H1 (cell line): ENCODE measurements around the gene HAS3. TPM values are rescaled to one million over a fixed set of nuclear protein-coding genes. Genes with fewer than 3 reads are reported as not detected.

Experiments used
- CTCF ChIA-PET: fragments of 300-600 bp; sonication (Branson Sonifier 250); formaldehyde crosslinking; loops from one replicate; lab custom pipeline; 2021; ENCODE audit not compliant: partially characterized antibody; lab: Charles Lee
- POLR2A ChIA-PET: fragments of 300-600 bp; sonication (Branson Sonifier 250); formaldehyde crosslinking; loops from one replicate; lab custom pipeline; 2021; ENCODE audit warnings: inconsistent platforms; ENCODE audit not compliant: partially characterized antibody; lab: Charles Lee
- DNase-seq, 2 experiments: peaks; one replicate each; pipeline versions ENCODE4 v3.0.0 to v3.0.0-alpha.2; 2010 to 2022; ENCODE audit warnings: low spot score in 2 of 2, low read depth in 1 of 2, mixed read lengths in 1 of 2
- FAIRE-seq: peaks from 2 replicates; lab custom pipeline; 2011; peaks lifted over from hg19 to GRCh38; lab: Jason Lieb, UNC
- H2AFZ ChIP-seq: 2 replicates; pipeline ENCODE4 v1.8.1; 2012; ENCODE audit warnings: low read length, inconsistent platforms
- H2AK5ac ChIP-seq: 2 replicates; pipeline ENCODE4 v1.6.1; 2013; ENCODE audit warnings: low read depth, low read length
- H2BK120ac ChIP-seq: replicated peaks from 2 replicates; pipeline ENCODE3; 2013; ENCODE audit warnings: low read depth, low read length, inconsistent platforms
- H2BK12ac ChIP-seq: 2 replicates; pipeline ENCODE4 v1.6.1; 2013; ENCODE audit warnings: low read depth, low read length
- H2BK15ac ChIP-seq: 2 replicates; pipeline ENCODE4 v1.6.1; 2013; ENCODE audit warnings: low read length
- H2BK20ac ChIP-seq: 2 replicates; pipeline ENCODE4 v1.6.1; 2013; ENCODE audit warnings: low read length
- H2BK5ac ChIP-seq: 2 replicates; pipeline ENCODE4 v1.6.1; 2013; ENCODE audit warnings: low read depth, low read length
- H3K14ac ChIP-seq: 2 replicates; pipeline ENCODE4 v1.6.1; 2013; ENCODE audit warnings: inconsistent platforms; ENCODE audit not compliant: insufficient read length
- H3K18ac ChIP-seq: 2 replicates; pipeline ENCODE4 v1.6.1; 2013; ENCODE audit warnings: low read length; ENCODE audit errors: extremely low read depth
- H3K23ac ChIP-seq: 2 replicates; pipeline ENCODE4 v1.6.1; 2013; ENCODE audit warnings: inconsistent platforms; ENCODE audit not compliant: insufficient read length
- H3K23me2 ChIP-seq: 2 replicates; pipeline ENCODE4 v1.6.1; 2013; ENCODE audit warnings: low read depth, low read length
- H3K27ac ChIP-seq: 2 replicates; pipeline ENCODE4 v1.6.1; 2011; ENCODE audit warnings: low read depth, low read length, inconsistent platforms
- H3K27me3 ChIP-seq, 4 experiments: replicated peaks in 1 of 4; 1 replicate in 1 of 4; 2 replicates in 3 of 4; pipeline versions ENCODE4 v1.6.1 to v1.8.1; 2011 to 2013; ENCODE audit warnings: low read length in 3 of 4, mild to moderate bottlenecking in 3 of 4, inconsistent platforms in 2 of 4, mixed read lengths in 2 of 4, moderate library complexity in 1 of 4; ENCODE audit not compliant: control insufficient read depth in 3 of 4, insufficient read depth in 3 of 4; ENCODE audit errors: extremely low read depth in 1 of 4
- H3K36me3 ChIP-seq, 4 experiments: 2 replicates each; pipeline versions ENCODE4 v1.6.1 to v1.8.1; 2011 to 2013; ENCODE audit warnings: mild to moderate bottlenecking in 4 of 4, low read length in 3 of 4, moderate library complexity in 2 of 4, control low read depth in 1 of 4, inconsistent platforms in 1 of 4; ENCODE audit not compliant: insufficient read depth in 4 of 4, control insufficient read depth in 2 of 4
- H3K4ac ChIP-seq: replicated peaks from 2 replicates; pipeline ENCODE3; 2013; ENCODE audit warnings: low read length, low read depth, mixed read lengths, inconsistent platforms; ENCODE audit not compliant: insufficient read length
- H3K4me1 ChIP-seq, 4 experiments: replicated peaks in 1 of 4; 1 replicate in 1 of 4; 2 replicates in 3 of 4; pipeline versions ENCODE4 v1.6.1 to v1.8.1; 2011 to 2013; ENCODE audit warnings: low read length in 3 of 4, inconsistent platforms in 2 of 4, mixed read lengths in 1 of 4; ENCODE audit not compliant: insufficient read depth in 4 of 4, control insufficient read depth in 3 of 4
- H3K4me2 ChIP-seq, 2 experiments: 2 replicates each; pipeline versions ENCODE4 v1.6.1 to v1.8.1; 2011 to 2013; ENCODE audit warnings: low read depth in 2 of 2, low read length in 2 of 2, control low read depth in 1 of 2, inconsistent platforms in 1 of 2, mild to moderate bottlenecking in 1 of 2; ENCODE audit not compliant: insufficient read depth in 1 of 2
- H3K4me3 ChIP-seq, 4 experiments: fragments of 200-600, 300-600 bp in 1 of 4; sonication (generic), shearing (Covaris generic), sonication (Bioruptor Twin) in 1 of 4; 2 replicates each; pipeline versions ENCODE4 v1.5.1 to v1.8.1; 2011 to 2016; ENCODE audit warnings: low read length in 4 of 4, low read depth in 3 of 4, control low read depth in 2 of 4, inconsistent platforms in 2 of 4, mild to moderate bottlenecking in 2 of 4, mixed read lengths in 1 of 4, moderate library complexity in 1 of 4; ENCODE audit not compliant: insufficient read depth in 2 of 4; ENCODE audit errors: extremely low read depth in 1 of 4
- H3K56ac ChIP-seq: replicated peaks from 2 replicates; pipeline ENCODE3; 2013; ENCODE audit warnings: low read depth, mild to moderate bottlenecking, mixed read lengths, low read length, inconsistent platforms; ENCODE audit not compliant: insufficient read length
- H3K79me1 ChIP-seq: 2 replicates; pipeline ENCODE4 v1.6.1; 2013; ENCODE audit warnings: low read depth, low read length, control low read depth
- H3K79me2 ChIP-seq, 2 experiments: 2 replicates each; pipeline versions ENCODE4 v1.6.1 to v1.8.1; 2012 to 2013; ENCODE audit warnings: low read length in 2 of 2, mild to moderate bottlenecking in 2 of 2, inconsistent platforms in 1 of 2; ENCODE audit not compliant: insufficient read depth in 2 of 2, control insufficient read depth in 1 of 2
- H3K9ac ChIP-seq, 4 experiments: replicated peaks in 1 of 4; 1 replicate in 1 of 4; 2 replicates in 3 of 4; pipeline versions ENCODE4 v1.6.1 to v1.8.1; 2011 to 2013; ENCODE audit warnings: low read depth in 3 of 4, low read length in 3 of 4, control low read depth in 2 of 4, mild to moderate bottlenecking in 2 of 4, moderate library complexity in 2 of 4, inconsistent platforms in 1 of 4; ENCODE audit errors: extremely low read depth in 1 of 4
- H3K9me3 ChIP-seq, 2 experiments: 2 replicates each; pipeline versions ENCODE4 v1.6.1 to v1.8.1; 2012 to 2013; ENCODE audit warnings: mild to moderate bottlenecking in 2 of 2, moderate library complexity in 2 of 2, control low read depth in 1 of 2, inconsistent platforms in 1 of 2, low read depth in 1 of 2, low read length in 1 of 2, mixed read lengths in 1 of 2; ENCODE audit not compliant: insufficient read depth in 2 of 2
- H4K20me1 ChIP-seq, 2 experiments: replicated peaks in 1 of 2; 2 replicates each; pipeline versions ENCODE3 to v1.8.1; 2011 to 2013; ENCODE audit warnings: inconsistent platforms in 2 of 2, low read length in 2 of 2, mild to moderate bottlenecking in 1 of 2; ENCODE audit not compliant: insufficient read depth in 2 of 2, control insufficient read depth in 1 of 2
- H4K5ac ChIP-seq: 2 replicates; pipeline ENCODE4 v1.6.1; 2013; ENCODE audit warnings: low read length, low read depth, mixed read lengths, inconsistent platforms; ENCODE audit not compliant: insufficient read length
- H4K8ac ChIP-seq: 2 replicates; pipeline ENCODE4 v1.8.0; 2013; ENCODE audit warnings: mild to moderate bottlenecking, moderate library complexity, low read length, inconsistent platforms; ENCODE audit not compliant: insufficient read depth; ENCODE audit errors: extremely low read depth
- H4K91ac ChIP-seq: replicated peaks from 2 replicates; pipeline ENCODE3; 2013; ENCODE audit warnings: low read length, mixed read lengths, inconsistent platforms; ENCODE audit not compliant: insufficient read length
- CREB1 ChIP-seq: IDR thresholded peaks from 2 replicates; pipeline ENCODE4 v1.6.1; 2012; ENCODE audit warnings: inconsistent platforms
- CTBP2 ChIP-seq: IDR thresholded peaks from 2 replicates; pipeline ENCODE4 v1.7.0; 2011; ENCODE audit warnings: borderline replicate concordance, mild to moderate bottlenecking, moderate library complexity, mixed read lengths, low read length; ENCODE audit not compliant: insufficient read depth, insufficient read length
- POLR2A ChIP-seq, 2 experiments: IDR thresholded peaks; 1 replicate in 1 of 2; 2 replicates in 1 of 2; pipeline ENCODE4 v1.6.1; 2011; ENCODE audit warnings: low read depth in 2 of 2, low read length in 2 of 2, mild to moderate bottlenecking in 2 of 2; ENCODE audit errors: control extremely low read depth in 1 of 2
- POU5F1 ChIP-seq: IDR thresholded peaks from 2 replicates; pipeline ENCODE4 v1.6.1; 2011; ENCODE audit warnings: low read depth, mild to moderate bottlenecking, low read length, moderate library complexity
- RNF2 ChIP-seq: fragments of 200-900, 300-1000 bp; sonication (generic); IDR thresholded peaks from 2 replicates; pipeline ENCODE4 v1.7.1; 2016; ENCODE audit warnings: borderline replicate concordance, low read depth, mild to moderate bottlenecking, antibody characterized with exemption, low read length; ENCODE audit not compliant: poor library complexity, severe bottlenecking; ENCODE audit errors: missing control alignments
- SIN3A ChIP-seq, 2 experiments: IDR thresholded peaks in 1 of 2; conservative IDR thresholded peaks in 1 of 2; 2 replicates each; pipeline ENCODE4 v1.6.1; 2011 to 2012; ENCODE audit warnings: low read length in 2 of 2, improper control_type of control experiment in 1 of 2, low read depth in 1 of 2, mild to moderate bottlenecking in 1 of 2
- USF2 ChIP-seq: IDR thresholded peaks from 2 replicates; pipeline ENCODE4 v1.6.1; 2011; ENCODE audit warnings: low read length, improper control_type of control experiment
- ZNF274 ChIP-seq: IDR thresholded peaks from 2 replicates; pipeline ENCODE4 v1.7.0; 2012; ENCODE audit warnings: low read length, borderline replicate concordance; ENCODE audit errors: extremely low read depth
- WGBS, 2 experiments: shearing (Covaris generic) in 1 of 2; methylation state at CpG; one replicate each; pipeline versions ENCODE4 v1.1.6 to v1.1.7; 2013 to 2015; ENCODE audit warnings: low lambda C conversion rate in 2 of 2, mixed read lengths in 2 of 2, inconsistent platforms in 1 of 2, low coverage in 1 of 2, missing lambda C conversion rate in 1 of 2; ENCODE audit not compliant: insufficient replicate concordance in 2 of 2, insufficient coverage in 1 of 2, insufficient read length in 1 of 2; ENCODE audit errors: extremely low coverage in 1 of 2, missing lambda C conversion rate in 1 of 2; 5-methylcytosine and 5-hydroxymethylcytosine counted together
- polyA plus RNA-seq, 7 experiments: library from polyadenylated mRNA; depleted of rRNA in 3 of 7; stranded (reverse) in 5 of 7; unstranded in 2 of 7; fragments of >200 nt in 5 of 7; fragments of 200-250 nt in 2 of 7; gene quantifications; 1 replicate in 5 of 7; 2 replicates in 1 of 7; 4 replicates in 1 of 7; pipeline versions ENCODE4 v1.2.1 to v1.2.3, GENCODE V29; 2011 to 2013; ENCODE audit warnings: missing spikeins in 2 of 7, mixed read lengths in 2 of 7
- total RNA-seq: library from RNA; stranded (reverse); fragmentation: NEBNext Ultra II Directional; extraction: Animal tissue kit (Norgen Biotek cat#: 25700); gene quantifications from 2 replicates; pipeline ENCODE4 v1.2.1, GENCODE V29; 2021

The HAS3 gene
- total and polyA plus RNA-seq, 2 of the 8 experiments (the other 6 are each of a cell fraction or from before 2014, with no cell fraction given): 32.1 to 69.6 TPM

- Histone ChIP-seq H3K23me2 (no peaks in the 10 kb centered on the region), H2BK120ac (no peak overlapping the region), H3K9me3 (no peaks in the 10 kb centered on the region), H3K4me3 (no peak overlapping the region), H4K8ac (no peak overlapping the region), H3K4me2 (no peak overlapping the region), H3K27me3 (no peaks in the 10 kb centered on the region), H4K91ac (no peak overlapping the region), H3K56ac (no peak overlapping the region), H2BK12ac (no peak overlapping the region), H3K9ac (no peak overlapping the region), H2BK5ac (no peak overlapping the region), H2AK5ac (no peak overlapping the region), H4K20me1 (no peaks in the 10 kb centered on the region), H3K4ac (no peak overlapping the region), H3K18ac (no peak overlapping the region), H2AFZ (no peak overlapping the region), H4K5ac (no peak overlapping the region), H3K27ac (no peak overlapping the region), H3K14ac (no peak overlapping the region), H2BK15ac (no peak overlapping the region), H3K79me1 (no peaks in the 10 kb centered on the region), H3K23ac (no peak overlapping the region), H3K4me1 (no peaks in the 10 kb centered on the region), H3K79me2 (no peaks in the 10 kb centered on the region), H2BK20ac (no peak overlapping the region), H3K36me3 (no peaks in the 10 kb centered on the region)
- DNase-seq (no peak), FAIRE-seq (no peak)
- CTCF ChIA-PET: interaction anchor here (0.6 to 2.2 kb wide), 5 partner anchors 9 to 154 kb away, joined by 3 to 6 read pairs (median 4); no protein-coding TSS in a partner anchor
- WGBS, 2 experiments: 92% methylated on average over 3 of the region's 3 CpGs; no CpG with 5 or more reads in 1 of the 2 experiments
- POLR2A ChIA-PET: interaction anchor here (0.9 kb wide), 1 partner anchor 52 kb away, joined by 3 read pairs; no protein-coding TSS in a partner anchor
- TF ChIP-seq SIN3A (conservative IDR thresholded peaks at IDR 0.05 in 1 of 2, IDR thresholded peaks at IDR 0.05 in 1 of 2; ENCODE audit: low read depth in 1 of 2, low read length in 2 of 2) (no peak), POU5F1 (no peak), CTBP2 (no peak), ZNF274 (no peak), RNF2 (no peak), POLR2A (IDR thresholded peaks at IDR 0.05; ENCODE audit: control extremely low read depth in 1 of 2, low read depth in 2 of 2, low read length in 2 of 2) (no peak), CREB1 (no peak), USF2 (no peak)
Observed at GRCh38 chr16:69056421-69056820, 49.0 kb upstream of the HAS3 start.
